ENCODE measurements around the gene GALNT12. TPM values are rescaled to one million over a fixed set of nuclear protein-coding genes. Genes with fewer than 3 reads are reported as not detected.

Gene GALNT12
- total and polyA plus RNA-seq, 2 experiments from 2014 or later, result 14.6 to 23.6 TPM

GRCh38 chr9:98875536-98875935 is 68.1 kb downstream of the GALNT12 start (continued):
- TF ChIP-seq ZNF462 (CRISPR knock-in tag; IDR thresholded peaks at IDR 0.05), result no peak
- TF ChIP-seq NANOG (IDR thresholded peaks at IDR 0.05; ENCODE audit: borderline replicate concordance), result no peak

GRCh38 chr9:98877311-98877710 is 69.8 kb downstream of the GALNT12 start:
- Mint-ChIP-seq H3K9me3 (no peaks in the 10 kb centered on the region), H3K4me3 (no peak overlapping the region), H3K36me3 (ENCODE audit: low read depth) (no peaks in the 10 kb centered on the region), H3K27me3 (ENCODE audit: insufficient read depth, low read depth, poor library complexity) (peaks cover 11% of the 10 kb centered on the region), H3K4me1 (no peaks in the 10 kb centered on the region; the same call in 2 of the 3 replicates), H3K27ac (no peak overlapping the region)
- H3K4me2 ChIP-seq, result no peak overlapping the region
- H2AFZ ChIP-seq, result no peak overlapping the region
- ATAC-seq (no peak), DNase-seq (ENCODE audit: low spot score) (no peak)
- H4K20me1 ChIP-seq (replicated peaks; ENCODE audit: insufficient read depth), result no peaks in the 10 kb centered on the region
- H3K9me2 ChIP-seq (ENCODE audit: insufficient read depth), result no peaks in the 10 kb centered on the region
- H3K36me3 ChIP-seq (ENCODE audit: insufficient read depth), result no peaks in the 10 kb centered on the region
- no peaks in the 10 kb centered on the region for H3K27me3 ChIP-seq (ENCODE audit: insufficient read depth)
- no peaks in the 10 kb centered on the region for H3F3A ChIP-seq (replicated peaks; ENCODE audit: low read depth)
- no peak overlapping the region for H3K27ac ChIP-seq (ENCODE audit: low read depth)
- TF ChIP-seq JUNB (IDR thresholded peaks at IDR 0.05; ENCODE audit: unreplicated experiment), result no peak
- TF ChIP-seq ZNF331 (CRISPR knock-in tag; IDR thresholded peaks at IDR 0.05; ENCODE audit: low read depth), result no peak
- no peak for TF ChIP-seq ZNF114 (CRISPR knock-in tag; IDR thresholded peaks at IDR 0.05)
- no peak for TF ChIP-seq REST (IDR thresholded peaks at IDR 0.05; ENCODE audit: unreplicated experiment)
- no peak overlapping the region for H3K4me3 ChIP-seq
- no peaks in the 10 kb centered on the region for H3K4me1 ChIP-seq (ENCODE audit: insufficient read depth)
- no peaks in the 10 kb centered on the region for H3K79me2 ChIP-seq (replicated peaks; ENCODE audit: insufficient read depth)
